SHP77 treated with DMSO at 0.1 percent for 48 hours (cell line): Measurements from ENCODE around the gene PTPN11.
"Not testable (repeated sequence)": the region's sequence is repeated elsewhere in the genome, so short reads cannot be mapped to it uniquely, and the experiment has no call there.

Source experiments
- DNase-seq: peaks from one replicate; lab custom pipeline; 2025; lab: John Stamatoyannopoulos, UW

The PTPN11 gene

GRCh38 chr12:112409064-112409905, 9.5 kb upstream of the PTPN11 start, which contains the start of gene RPL6:
Gene RPL6, minus strand, starts transcription at chr12:112409605. Its CDS starts 949 bp downstream, at chr12:112408656.
- DNase-seq, result peak; percentile 95

DNA sequence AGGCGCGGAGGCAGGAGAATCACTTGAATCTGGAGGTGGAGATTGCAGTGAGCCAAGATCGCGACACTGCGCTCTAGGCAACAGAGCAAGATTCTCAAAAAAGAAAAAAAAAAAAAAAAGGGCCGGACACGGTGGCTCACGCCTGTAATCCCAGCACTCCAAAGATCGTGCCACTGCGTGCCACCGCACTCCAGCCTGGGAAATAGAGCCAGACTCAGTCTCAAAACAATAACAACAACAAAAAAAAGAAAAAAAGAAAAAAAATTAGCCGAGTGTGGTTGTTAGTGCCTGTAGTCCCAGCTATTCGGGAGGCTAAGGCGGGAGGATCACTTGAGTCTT, 8.9 kb upstream of the PTPN11 start:
- DNase-seq, result no peak

GRCh38 chr12:112413855-112414625, 4.7 kb upstream of the PTPN11 start:
- no peak for DNase-seq

DNA sequence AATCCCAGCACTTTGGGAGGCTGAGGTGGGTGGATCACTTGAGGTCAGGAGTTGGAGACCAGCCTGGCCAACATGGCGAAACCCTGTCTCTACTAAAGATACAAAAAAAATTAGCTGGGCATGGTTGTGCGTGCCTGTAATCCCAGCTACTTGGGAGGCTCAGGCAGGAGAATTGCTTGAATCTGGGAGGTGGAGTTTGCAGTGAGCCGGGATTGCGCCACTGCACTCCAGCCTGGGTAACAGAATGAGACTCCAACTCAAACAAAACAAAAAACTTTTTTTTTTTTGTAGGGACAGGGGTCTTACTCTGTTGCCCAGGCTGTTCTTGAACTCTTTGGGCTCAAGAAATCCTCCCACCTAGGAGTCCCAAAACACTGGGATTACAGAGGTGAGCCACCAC, 3.3 kb upstream of the PTPN11 start:
- not testable (repeated sequence) for DNase-seq

DNA sequence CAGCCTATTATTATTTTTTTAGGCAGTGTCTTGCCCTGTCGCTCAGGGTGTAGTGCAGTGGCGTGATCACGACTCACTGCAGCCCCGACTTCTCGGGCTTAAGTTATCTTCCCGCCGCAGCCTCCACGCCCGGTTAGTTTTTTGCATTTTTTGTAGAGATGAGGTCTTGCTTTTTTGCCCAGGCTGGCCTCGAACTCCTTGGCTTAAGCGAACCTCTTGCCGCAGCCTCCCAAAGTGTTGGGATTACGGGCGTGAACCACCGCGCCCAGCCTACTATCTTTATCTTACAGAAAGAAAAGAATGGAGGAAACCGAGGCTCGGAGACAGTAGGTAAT, 507 bp upstream of the PTPN11 start:
- DNase-seq, result no peak

DNA sequence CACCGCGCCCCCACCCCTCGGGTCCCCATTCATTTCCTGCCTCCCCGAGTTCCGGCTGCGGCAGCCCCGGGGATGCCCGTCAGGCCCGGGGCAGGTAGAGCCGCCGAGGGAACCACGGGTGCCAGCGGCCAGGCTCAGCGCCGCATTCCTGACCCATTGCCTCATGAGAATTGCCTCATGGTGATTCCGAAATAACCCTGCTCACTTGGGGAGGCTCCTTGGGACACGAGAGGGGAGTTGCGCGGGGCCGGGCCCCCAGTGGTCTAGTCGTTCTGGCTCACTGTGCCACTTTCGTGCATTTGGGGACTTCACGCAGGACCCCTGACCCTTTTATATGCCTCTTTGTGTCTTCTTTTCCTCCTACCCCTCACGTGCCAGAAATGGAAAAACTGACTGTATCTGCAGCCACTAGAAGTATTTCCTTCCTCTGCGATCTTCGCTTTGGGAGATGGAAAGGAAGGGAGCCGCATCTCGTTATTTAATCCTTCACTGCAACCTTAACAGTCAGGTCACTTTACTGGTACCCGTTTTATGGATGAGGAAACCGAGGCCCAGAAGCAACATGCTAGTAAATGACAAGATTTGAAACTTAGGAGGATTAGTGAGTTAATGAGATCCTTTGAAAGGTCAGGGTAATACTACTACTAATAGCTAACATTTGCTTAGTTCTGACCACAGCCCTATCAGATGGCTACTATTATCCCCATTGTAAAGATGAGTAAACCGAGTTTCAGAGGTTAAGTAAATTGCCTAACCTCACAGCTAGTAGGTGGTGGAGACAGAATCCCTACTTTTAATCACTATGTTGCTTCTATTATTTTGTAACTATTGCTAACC, 768 bp downstream of the PTPN11 start:
- no peak for DNase-seq

DNA sequence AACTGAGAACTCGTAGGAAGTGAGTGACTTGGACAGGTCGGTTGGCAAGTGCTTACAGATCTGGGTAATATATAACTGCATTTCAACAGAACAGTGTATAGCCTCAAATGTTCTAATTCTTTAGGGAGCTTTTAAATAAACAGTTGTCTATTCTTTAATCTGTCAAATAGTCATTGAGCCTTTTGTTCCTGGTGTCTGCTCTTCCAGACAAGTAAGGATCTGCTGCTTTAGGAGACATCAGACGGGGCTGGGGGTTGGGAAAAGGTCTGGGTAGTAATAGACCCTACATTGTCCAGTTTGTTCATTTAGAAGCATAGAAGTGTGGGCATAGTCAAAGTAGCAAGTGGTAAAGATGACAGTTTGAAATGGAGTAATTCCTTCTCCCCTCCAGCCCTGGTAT, 2.0 kb downstream of the PTPN11 start:
- DNase-seq, result no peak

GRCh38 chr12:112421363-112421762, 2.6 kb downstream of the PTPN11 start:
- DNase-seq, result no peak

- no peak for DNase-seq
Measured at GRCh38 chr12:112422531-112422930, 3.8 kb downstream of the PTPN11 start.

DNA sequence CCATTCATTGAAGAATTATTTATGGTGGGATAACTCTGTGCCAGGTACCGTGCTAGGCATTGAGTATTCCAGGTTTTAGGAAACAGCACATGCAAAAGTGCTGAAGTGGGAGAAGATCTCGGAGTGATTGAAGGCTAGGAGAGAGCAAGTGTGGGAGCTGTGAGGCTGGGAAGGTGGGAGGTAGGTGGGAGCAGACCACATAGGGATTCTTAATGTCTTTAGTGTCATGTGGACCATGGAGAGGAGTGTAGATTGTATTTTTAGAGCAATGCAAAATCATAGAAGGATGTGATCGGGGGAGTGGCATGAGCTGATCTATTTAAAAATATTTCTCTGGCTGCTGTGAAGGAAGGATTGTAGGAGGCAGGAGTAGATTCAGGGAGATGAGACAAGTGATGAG, 5.4 kb downstream of the PTPN11 start:
- DNase-seq, result no peak

DNA sequence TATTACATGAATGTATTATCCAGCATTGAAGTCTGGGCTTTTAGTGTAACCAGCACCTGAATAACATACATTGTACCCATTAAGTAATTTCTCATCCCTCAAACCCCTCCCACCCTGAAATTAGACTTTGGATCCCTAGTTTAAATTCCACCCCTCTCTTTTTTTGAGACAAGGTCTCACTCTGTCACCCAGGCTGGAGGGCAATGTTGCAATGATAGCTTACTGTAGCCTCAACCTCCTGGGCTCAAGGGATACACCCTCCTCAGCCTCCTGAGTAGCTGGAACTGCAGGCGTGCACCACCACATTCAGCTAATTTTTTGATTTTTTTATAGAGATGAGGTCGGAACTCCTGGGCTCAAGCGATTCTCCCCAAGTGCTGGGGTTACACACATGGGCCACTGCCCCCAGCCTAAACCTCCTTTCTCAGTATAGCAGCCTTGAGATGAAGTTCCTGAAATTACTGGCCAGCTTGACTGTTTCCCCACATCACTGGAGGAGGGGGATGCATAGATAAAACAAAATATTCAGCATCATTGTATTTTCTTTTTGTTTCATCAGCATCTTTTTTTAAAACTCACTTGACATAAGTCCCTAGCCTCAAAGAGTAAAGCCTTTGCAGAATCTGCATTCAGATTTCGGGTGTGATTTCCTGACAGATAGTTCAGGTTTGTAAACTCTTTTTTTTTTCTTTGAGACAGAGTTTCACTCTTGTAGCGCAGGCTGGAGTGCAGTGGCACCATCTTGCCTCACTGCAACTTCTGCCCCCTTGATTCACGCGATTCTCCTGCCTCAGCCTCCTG, 7.0 kb downstream of the PTPN11 start:
- DNase-seq, result no peak

DNA sequence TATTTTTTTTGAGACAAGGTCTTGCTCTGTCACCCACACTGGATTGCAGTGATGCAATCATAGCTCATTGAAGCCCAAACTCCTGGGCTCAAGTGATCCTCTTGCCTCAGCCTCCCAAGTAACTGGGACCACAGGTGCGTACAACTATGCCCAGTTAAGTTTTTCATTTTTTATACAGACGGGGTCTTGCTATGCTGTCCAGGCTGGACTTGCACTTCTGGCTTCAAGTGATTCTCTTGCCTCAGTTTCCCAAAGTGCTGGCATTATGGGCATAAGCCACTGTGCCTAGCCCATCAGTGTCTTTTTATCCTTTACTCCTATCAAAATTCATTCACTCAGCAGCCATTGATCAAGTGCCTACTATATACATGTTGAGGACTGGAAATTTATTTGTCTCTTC, 9.0 kb downstream of the PTPN11 start:
- DNase-seq, result no peak

DNA sequence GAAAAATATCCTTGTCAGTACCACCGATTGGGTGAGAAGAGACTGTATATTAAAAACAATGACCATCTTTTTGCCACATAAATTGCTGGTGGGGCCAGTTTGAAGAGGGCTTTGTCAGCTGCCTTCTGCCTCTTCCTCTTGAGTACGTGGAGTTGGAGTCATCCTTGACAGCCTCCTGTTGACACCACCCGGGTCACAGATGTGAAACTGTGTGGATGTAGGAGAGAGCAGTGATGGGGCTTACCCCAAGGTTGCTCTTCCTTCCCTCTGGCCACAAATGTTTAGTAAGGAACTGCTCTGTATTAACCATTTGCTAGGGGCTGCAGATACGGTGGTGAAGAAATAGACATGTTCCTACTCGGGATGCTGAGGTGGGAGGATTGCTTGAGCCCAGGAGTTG, 12.2 kb downstream of the PTPN11 start:
- no peak for DNase-seq

DNA sequence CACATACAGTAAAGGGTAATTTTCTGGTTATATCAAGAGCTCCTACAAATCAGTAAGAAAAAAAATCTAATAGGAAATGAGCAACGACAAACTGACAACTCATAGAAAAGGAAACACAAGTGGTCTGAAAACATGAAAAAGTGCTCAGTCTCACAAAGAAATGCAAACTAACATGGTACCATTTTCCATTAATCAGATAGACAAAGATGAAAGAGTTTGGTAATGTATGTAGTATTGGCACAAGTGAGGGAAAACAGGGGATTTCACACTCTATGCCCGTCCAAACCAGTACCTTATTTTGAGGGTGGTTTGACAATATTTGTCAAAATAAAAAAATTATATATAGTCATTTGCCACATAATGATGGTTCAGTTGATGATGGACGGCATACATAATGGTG, 13.2 kb downstream of the PTPN11 start:
- DNase-seq, result no peak

DNA sequence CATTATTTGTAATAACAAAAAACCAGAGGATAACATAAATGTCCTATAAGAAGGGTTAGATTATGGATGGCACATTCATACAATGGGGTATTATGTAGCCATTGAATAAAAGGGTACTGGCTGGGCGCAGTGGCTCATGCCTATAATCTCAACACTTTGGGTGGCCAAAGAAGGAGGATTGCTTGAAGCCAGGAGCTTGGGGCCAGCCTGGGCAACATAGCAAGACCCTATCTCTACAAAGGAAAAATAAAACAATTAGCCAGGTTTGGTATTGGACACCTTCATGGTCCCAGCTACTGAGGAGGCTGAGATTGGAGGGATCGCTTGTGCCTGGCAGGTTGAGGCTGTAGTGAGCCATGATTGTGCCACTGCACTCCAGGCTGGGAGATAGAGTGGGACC, 14.8 kb downstream of the PTPN11 start:
- DNase-seq, result no peak

- not testable (repeated sequence) for DNase-seq
Measured at GRCh38 chr12:112438645-112439044, 19.9 kb downstream of the PTPN11 start.

GRCh38 chr12:112439769-112440168, 21.0 kb downstream of the PTPN11 start:
- no peak for DNase-seq

DNA sequence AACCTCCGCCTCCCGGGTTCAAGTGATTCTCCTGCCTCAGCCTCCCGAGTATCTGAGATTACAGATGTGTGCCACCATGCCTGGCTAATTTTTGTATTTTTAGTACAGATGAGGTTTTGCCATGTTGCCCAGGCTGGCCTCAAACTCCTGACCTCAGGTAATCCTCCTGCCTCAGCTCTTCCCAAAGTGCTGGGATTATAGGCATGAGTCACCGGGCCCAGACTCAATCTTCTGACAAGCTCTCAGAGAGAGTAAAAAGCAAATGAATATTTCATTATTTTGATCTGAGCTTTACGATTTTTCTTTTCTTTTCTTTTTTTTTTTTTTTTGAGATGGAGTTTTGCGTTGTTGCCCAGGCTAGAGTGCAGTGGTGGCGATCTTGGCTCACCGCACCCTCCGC, 21.9 kb downstream of the PTPN11 start:
- not testable (repeated sequence) for DNase-seq

DNA sequence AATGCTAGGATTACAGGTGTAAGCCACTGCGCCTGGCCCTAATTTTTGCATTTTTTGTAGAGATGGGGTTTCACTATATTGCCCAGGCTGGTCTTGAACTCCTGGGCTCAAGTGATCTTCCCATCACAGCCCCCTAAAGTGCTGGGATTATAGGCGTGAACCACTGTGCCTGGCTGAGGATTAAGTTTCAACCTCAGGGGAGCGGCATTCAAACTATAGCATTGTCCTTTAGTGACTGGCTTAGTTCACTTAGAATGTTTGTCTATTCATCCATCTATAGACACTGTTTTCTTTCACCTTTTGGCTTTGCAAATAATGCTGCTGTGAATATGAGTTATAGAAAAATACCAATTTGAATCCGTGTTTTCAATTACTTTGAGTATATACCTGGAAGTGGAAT, 25.2 kb downstream of the PTPN11 start:
- DNase-seq, result no peak

DNA sequence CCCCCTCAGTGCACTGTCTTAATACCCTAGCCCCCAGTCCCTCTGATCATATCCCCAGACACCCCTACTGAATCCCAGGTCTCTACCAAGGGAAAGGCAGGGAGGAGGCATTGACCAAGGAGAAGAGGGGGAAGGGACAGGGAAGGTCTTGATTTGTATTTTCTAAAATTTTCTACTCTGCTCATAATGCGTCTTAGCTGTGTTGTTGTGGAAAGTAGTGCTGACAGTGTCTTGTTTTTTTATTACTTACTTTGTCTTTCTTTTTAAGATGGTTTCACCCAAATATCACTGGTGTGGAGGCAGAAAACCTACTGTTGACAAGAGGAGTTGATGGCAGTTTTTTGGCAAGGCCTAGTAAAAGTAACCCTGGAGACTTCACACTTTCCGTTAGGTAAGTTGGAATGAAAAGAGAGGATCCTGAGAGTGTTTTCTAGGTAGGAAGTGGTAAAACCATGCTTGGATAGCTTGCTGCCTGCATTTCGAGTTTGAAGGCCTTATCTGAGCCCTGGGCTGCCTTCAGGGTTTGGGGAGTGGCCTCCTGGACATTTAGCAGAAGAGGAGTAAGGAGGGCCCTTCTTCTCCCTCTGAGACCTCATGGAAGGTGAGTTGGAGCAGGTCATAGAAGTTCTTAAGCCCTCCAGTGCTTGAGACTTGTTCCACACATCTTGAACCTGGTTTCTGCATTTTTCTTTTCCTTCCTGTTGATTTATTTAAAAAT, 27.4 kb downstream of the PTPN11 start:
- no peak for DNase-seq

DNA sequence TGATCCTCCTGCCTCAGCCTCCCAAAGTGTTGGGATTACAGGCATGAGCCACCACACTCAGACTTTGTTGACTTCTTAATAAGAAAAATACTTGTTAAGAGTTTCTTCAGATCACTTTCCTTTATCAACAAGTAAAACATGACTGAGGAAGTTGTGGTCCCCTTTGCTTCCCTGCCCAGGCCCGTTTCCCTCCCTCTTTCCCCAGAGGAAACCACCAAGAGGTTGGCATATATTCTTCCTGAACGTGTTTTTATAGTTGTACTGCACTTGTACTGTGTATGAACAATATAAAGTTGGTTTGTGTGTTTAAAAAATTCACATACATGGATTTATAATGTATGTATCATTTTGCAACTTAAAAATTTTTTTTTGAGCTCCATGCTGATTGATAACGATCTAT, 28.4 kb downstream of the PTPN11 start:
- no peak for DNase-seq
